HepG2 (cell line): ENCODE data around the gene KIAA1328. TPM values are rescaled to one million over a fixed set of nuclear protein-coding genes. Genes with fewer than 3 reads are reported as not detected.

Experiments used
- AFF4 ChIP-seq: sonication (generic); formaldehyde crosslinking; IDR thresholded peaks from 2 replicates; pipeline ENCODE4 v1.4.0; 2020; ENCODE audit warnings: missing genetic modification reagents
- CC2D1A ChIP-seq: sonication (generic); formaldehyde crosslinking; IDR thresholded peaks from 2 replicates; pipeline ENCODE4 v1.8.1; 2023; ENCODE audit warnings: mild to moderate bottlenecking, missing genetic modification reagents
- MIER3 ChIP-seq: IDR thresholded peaks from 2 replicates; pipeline ENCODE4 v1.6.1; 2016; ENCODE audit warnings: missing compliant biosample characterization, borderline replicate concordance
- PHF8 ChIP-seq: sonication (generic); formaldehyde crosslinking; IDR thresholded peaks from 2 replicates; pipeline ENCODE4 v1.5.0; 2020; ENCODE audit warnings: missing genetic modification reagents
- TEAD3 ChIP-seq: optimal IDR thresholded peaks from 2 replicates; pipeline ENCODE3; 2016; ENCODE audit warnings: borderline replicate concordance
- ZNF17 ChIP-seq: sonication (generic); formaldehyde crosslinking; IDR thresholded peaks from 2 replicates; pipeline ENCODE4 v1.5.0; 2020; ENCODE audit warnings: mild to moderate bottlenecking, missing genetic modification reagents
- ZNF232 ChIP-seq: sonication (generic); formaldehyde crosslinking; IDR thresholded peaks from 2 replicates; pipeline ENCODE4 v1.4.0; 2020; ENCODE audit warnings: missing genetic modification reagents, borderline replicate concordance
- ZNF576 ChIP-seq: sonication (generic); formaldehyde crosslinking; IDR thresholded peaks from 2 replicates; pipeline ENCODE4 v1.4.0; 2020; ENCODE audit warnings: mild to moderate bottlenecking, missing genetic modification reagents
- ZSCAN22 ChIP-seq: sonication (generic); formaldehyde crosslinking; IDR thresholded peaks from 2 replicates; pipeline ENCODE4 v1.4.0; 2020; ENCODE audit warnings: mild to moderate bottlenecking, missing genetic modification reagents
- polyA plus RNA-seq, 8 experiments: library from polyadenylated mRNA; depleted of rRNA in 3 of 8; stranded (reverse) in 7 of 8; unstranded in 1 of 8; fragments of >200 nt; fragmentation: Illumina TruSeq in 4 of 8; extraction: Trizol in 4 of 8; gene quantifications; 2 replicates each; pipeline versions ENCODE4 v1.2.1 to v1.2.3, GENCODE V29; 2011 to 2016; ENCODE audit warnings: low read depth in 4 of 8, missing spikeins in 1 of 8, mixed read lengths in 1 of 8; ENCODE audit not compliant: insufficient read depth in 1 of 8
- total RNA-seq, 5 experiments: library from RNA; depleted of rRNA; stranded (reverse); fragments of >200 nt; fragmentation: Illumina TruSeq; extraction: Trizol; gene quantifications; 2 replicates each; pipeline ENCODE4 v1.2.3, GENCODE V29; 2016; ENCODE audit warnings: low read depth in 1 of 5
- TF ChIP-seq, protein P1 (sequence below): sonication (generic); formaldehyde crosslinking; conservative IDR thresholded peaks from 2 replicates; pipeline ENCODE4 v1.8.0; 2022; ENCODE audit warnings: low read depth, missing genetic modification reagents
- TF ChIP-seq, protein P2 (sequence below): sonication (generic); formaldehyde crosslinking; IDR thresholded peaks from 2 replicates; pipeline ENCODE4 v1.5.0; 2020; ENCODE audit warnings: mild to moderate bottlenecking, missing genetic modification reagents, borderline replicate concordance
- TF ChIP-seq, protein P3 (sequence below): sonication (generic); formaldehyde crosslinking; IDR thresholded peaks from 2 replicates; pipeline ENCODE4 v1.4.0; 2020; ENCODE audit warnings: missing genetic modification reagents

The KIAA1328 gene
- total and polyA plus RNA-seq, 2 of the 13 experiments (the other 11 are each of a cell fraction or from before 2014, with no cell fraction given), result 4.1 to 6.0 TPM

DNA sequence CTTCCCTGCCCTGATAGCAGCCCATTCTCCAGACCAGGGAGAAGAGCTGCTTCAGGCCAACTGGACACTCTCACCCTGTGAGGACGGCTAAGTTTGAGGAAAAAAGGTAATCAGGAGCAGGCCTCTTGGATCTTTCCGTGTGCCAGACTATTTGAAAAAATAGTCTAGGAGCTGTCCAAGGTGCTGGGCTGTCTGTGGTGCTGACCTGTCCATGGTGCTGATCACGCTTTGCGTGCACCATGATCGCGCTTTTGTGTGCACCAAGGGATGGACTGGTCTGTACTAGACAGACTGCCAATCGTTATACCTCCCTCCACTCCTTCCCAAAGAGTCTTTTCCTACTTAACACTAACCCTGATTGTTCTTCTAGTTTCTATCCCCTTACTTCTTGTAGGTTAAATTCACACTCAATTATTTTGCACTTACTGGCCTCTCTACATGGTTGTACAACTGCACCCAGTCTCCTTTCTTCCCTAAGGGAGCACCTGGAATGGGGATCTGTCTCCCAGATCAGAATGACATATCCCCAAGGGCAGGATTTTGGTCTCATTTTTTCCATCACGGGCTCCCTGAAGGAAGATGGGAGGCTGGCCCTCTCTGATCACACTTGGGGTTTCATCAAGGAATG, 441.2 kb downstream of the KIAA1328 start (continued):
- TF ChIP-seq, protein P1, sequence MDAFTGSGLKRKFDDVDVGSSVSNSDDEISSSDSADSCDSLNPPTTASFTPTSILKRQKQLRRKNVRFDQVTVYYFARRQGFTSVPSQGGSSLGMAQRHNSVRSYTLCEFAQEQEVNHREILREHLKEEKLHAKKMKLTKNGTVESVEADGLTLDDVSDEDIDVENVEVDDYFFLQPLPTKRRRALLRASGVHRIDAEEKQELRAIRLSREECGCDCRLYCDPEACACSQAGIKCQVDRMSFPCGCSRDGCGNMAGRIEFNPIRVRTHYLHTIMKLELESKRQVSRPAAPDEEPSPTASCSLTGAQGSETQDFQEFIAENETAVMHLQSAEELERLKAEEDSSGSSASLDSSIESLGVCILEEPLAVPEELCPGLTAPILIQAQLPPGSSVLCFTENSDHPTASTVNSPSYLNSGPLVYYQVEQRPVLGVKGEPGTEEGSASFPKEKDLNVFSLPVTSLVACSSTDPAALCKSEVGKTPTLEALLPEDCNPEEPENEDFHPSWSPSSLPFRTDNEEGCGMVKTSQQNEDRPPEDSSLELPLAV (CRISPR knock-in tag), result peak; percentile 99
- TF ChIP-seq ZSCAN22 (CRISPR knock-in tag) (peak; percentile 95), PHF8 (CRISPR knock-in tag) (peak; percentile 80), ZNF232 (peak; percentile 100), CC2D1A (CRISPR knock-in tag) (peak; percentile 99), ZNF576 (0 out of 2 replicates have a peak, but pooled peaks have one; percentile 82), ZNF17 (CRISPR knock-in tag) (peak; percentile 98), AFF4 (peak; percentile 98), TEAD3 (CRISPR knock-in tag) (peak; percentile 94), MIER3 (CRISPR knock-in tag) (peak; percentile 100)
- TF ChIP-seq, protein P2, sequence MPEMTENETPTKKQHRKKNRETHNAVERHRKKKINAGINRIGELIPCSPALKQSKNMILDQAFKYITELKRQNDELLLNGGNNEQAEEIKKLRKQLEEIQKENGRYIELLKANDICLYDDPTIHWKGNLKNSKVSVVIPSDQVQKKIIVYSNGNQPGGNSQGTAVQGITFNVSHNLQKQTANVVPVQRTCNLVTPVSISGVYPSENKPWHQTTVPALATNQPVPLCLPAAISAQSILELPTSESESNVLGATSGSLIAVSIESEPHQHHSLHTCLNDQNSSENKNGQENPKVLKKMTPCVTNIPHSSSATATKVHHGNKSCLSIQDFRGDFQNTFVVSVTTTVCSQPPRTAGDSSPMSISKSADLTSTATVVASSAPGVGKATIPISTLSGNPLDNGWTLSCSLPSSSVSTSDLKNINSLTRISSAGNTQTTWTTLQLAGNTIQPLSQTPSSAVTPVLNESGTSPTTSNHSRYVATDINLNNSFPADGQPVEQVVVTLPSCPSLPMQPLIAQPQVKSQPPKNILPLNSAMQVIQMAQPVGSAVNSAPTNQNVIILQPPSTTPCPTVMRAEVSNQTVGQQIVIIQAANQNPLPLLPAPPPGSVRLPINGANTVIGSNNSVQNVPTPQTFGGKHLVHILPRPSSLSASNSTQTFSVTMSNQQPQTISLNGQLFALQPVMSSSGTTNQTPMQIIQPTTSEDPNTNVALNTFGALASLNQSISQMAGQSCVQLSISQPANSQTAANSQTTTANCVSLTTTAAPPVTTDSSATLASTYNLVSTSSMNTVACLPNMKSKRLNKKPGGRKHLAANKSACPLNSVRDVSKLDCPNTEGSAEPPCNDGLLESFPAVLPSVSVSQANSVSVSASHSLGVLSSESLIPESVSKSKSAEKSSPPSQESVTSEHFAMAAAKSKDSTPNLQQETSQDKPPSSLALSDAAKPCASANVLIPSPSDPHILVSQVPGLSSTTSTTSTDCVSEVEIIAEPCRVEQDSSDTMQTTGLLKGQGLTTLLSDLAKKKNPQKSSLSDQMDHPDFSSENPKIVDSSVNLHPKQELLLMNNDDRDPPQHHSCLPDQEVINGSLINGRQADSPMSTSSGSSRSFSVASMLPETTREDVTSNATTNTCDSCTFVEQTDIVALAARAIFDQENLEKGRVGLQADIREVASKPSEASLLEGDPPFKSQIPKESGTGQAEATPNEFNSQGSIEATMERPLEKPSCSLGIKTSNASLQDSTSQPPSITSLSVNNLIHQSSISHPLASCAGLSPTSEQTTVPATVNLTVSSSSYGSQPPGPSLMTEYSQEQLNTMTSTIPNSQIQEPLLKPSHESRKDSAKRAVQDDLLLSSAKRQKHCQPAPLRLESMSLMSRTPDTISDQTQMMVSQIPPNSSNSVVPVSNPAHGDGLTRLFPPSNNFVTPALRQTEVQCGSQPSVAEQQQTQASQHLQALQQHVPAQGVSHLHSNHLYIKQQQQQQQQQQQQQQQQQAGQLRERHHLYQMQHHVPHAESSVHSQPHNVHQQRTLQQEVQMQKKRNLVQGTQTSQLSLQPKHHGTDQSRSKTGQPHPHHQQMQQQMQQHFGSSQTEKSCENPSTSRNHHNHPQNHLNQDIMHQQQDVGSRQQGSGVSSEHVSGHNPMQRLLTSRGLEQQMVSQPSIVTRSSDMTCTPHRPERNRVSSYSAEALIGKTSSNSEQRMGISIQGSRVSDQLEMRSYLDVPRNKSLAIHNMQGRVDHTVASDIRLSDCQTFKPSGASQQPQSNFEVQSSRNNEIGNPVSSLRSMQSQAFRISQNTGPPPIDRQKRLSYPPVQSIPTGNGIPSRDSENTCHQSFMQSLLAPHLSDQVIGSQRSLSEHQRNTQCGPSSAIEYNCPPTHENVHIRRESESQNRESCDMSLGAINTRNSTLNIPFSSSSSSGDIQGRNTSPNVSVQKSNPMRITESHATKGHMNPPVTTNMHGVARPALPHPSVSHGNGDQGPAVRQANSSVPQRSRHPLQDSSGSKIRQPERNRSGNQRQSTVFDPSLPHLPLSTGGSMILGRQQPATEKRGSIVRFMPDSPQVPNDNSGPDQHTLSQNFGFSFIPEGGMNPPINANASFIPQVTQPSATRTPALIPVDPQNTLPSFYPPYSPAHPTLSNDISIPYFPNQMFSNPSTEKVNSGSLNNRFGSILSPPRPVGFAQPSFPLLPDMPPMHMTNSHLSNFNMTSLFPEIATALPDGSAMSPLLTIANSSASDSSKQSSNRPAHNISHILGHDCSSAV (CRISPR knock-in tag), result peak; percentile 97
- TF ChIP-seq, protein P3, sequence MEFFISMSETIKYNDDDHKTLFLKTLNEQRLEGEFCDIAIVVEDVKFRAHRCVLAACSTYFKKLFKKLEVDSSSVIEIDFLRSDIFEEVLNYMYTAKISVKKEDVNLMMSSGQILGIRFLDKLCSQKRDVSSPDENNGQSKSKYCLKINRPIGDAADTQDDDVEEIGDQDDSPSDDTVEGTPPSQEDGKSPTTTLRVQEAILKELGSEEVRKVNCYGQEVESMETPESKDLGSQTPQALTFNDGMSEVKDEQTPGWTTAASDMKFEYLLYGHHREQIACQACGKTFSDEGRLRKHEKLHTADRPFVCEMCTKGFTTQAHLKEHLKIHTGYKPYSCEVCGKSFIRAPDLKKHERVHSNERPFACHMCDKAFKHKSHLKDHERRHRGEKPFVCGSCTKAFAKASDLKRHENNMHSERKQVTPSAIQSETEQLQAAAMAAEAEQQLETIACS (CRISPR knock-in tag), result peak; percentile 78
